ENCODE data around the gene AJM1. TPM values are rescaled to one million over a fixed set of nuclear protein-coding genes. Genes with fewer than 3 reads are reported as not detected.
"Not testable (repeated sequence)": the region's sequence is repeated elsewhere in the genome, so short reads cannot be mapped to it uniquely, and the experiment has no call there.

Gene AJM1
- total RNA-seq, 1 donor from 2014 or later, result 4.4 TPM

DNA sequence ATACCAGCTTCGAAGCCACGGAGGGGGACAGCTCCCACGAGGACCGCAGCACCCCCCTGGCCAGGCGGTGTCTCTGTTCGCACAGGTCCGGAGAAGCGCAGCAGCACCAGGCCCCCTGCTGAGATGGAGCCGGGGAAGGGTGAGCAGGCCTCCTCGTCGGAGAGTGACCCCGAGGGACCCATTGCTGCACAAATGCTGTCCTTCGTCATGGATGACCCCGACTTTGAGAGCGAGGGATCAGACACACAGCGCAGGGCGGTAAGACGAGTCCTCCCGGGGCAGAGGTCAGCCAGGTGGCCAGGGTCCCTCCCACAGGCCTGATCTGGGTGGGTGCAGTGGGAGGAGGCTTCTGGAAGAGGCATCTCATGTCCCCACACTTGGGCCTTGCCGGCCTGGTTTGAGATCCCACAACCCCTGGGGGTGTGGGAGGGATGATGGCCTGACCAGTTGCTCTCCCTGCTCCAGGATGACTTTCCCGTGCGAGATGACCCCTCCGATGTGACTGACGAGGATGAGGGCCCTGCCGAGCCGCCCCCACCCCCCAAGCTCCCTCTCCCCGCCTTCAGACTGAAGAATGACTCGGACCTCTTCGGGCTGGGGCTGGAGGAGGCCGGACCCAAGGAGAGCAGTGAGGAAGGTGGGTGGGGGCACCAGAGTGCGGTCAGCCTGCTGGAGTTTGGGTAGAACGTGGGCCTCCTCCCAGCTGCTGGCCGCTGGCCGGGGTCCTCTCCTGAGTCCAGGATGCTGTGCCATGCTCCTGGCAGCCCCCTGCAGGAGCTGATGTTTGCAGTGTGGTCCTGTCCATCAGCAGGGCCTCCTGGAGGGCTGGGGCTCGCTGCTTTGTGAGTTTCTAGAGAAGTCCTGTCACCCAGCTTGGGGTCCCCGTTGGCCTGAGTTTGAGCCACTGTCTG lies 2.8 kb upstream of the AJM1 start:
- Mint-ChIP-seq H3K9me3 (ENCODE audit: unreplicated experiment) (no peaks in the 10 kb centered on the region), H3K36me3 (ENCODE audit: unreplicated experiment) (peaks cover 6% of the 10 kb centered on the region), H3K4me3 (ENCODE audit: unreplicated experiment) (no peak overlapping the region), H3K4me1 (ENCODE audit: unreplicated experiment) (peaks cover 37% of the 10 kb centered on the region), H3K27ac (ENCODE audit: unreplicated experiment) (peak overlapping the region; percentile 85), H3K27me3 (ENCODE audit: unreplicated experiment) (no peaks in the 10 kb centered on the region)
- TF ChIP-seq, protein P1, sequence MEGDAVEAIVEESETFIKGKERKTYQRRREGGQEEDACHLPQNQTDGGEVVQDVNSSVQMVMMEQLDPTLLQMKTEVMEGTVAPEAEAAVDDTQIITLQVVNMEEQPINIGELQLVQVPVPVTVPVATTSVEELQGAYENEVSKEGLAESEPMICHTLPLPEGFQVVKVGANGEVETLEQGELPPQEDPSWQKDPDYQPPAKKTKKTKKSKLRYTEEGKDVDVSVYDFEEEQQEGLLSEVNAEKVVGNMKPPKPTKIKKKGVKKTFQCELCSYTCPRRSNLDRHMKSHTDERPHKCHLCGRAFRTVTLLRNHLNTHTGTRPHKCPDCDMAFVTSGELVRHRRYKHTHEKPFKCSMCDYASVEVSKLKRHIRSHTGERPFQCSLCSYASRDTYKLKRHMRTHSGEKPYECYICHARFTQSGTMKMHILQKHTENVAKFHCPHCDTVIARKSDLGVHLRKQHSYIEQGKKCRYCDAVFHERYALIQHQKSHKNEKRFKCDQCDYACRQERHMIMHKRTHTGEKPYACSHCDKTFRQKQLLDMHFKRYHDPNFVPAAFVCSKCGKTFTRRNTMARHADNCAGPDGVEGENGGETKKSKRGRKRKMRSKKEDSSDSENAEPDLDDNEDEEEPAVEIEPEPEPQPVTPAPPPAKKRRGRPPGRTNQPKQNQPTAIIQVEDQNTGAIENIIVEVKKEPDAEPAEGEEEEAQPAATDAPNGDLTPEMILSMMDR (IDR thresholded peaks at IDR 0.05), result no peak
- DNase-seq (ENCODE audit: extremely low spot score, unreplicated experiment), result no peak

DNA sequence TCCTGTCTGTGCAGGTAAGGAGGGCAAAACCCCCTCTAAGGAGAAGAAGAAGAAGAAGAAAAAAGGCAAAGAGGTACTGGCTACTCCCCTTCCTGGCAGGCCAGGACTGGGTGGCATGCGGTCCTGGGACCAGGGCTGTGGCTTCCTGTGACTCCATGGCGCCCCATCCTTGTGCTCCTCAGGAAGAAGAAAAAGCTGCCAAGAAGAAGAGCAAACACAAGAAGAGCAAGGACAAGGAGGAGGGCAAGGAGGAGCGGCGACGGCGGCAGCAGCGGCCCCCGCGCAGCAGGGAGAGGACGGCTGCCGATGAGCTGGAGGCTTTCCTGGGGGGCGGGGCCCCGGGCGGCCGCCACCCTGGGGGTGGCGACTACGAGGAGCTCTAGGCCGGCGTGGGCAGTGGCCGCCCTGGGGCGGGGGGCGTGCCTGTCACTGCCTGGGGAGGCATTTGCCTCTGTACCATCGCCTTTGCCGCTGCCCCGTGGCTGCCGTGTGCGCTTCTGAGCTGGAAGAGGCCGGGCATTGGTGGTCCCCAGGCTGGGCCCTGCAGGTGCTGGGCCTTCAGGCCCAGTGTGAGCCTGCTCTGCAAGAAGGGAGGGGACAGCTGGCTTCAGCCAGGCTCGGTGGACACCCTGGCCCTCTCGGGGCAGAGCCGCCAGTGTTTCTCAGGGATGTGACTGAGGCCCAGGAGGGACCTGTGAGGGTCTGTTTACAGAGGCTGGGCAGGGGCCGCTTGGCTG lies 2.0 kb upstream of the AJM1 start:
- H3K4me1 Mint-ChIP-seq (ENCODE audit: unreplicated experiment), result peaks cover 37% of the 10 kb centered on the region
- no peak overlapping the region for H3K4me3 Mint-ChIP-seq (ENCODE audit: unreplicated experiment)
- TF ChIP-seq, protein P1 (IDR thresholded peaks at IDR 0.05), result no peak
- no peaks in the 10 kb centered on the region for H3K27me3 Mint-ChIP-seq (ENCODE audit: unreplicated experiment)
- H3K36me3 Mint-ChIP-seq (ENCODE audit: unreplicated experiment), result peaks cover 6% of the 10 kb centered on the region
- H3K9me3 Mint-ChIP-seq (ENCODE audit: unreplicated experiment), result no peaks in the 10 kb centered on the region
- no peak for DNase-seq (ENCODE audit: extremely low spot score, unreplicated experiment)
- H3K27ac Mint-ChIP-seq (ENCODE audit: unreplicated experiment), result peak overlapping the region; percentile 85

GRCh38 chr9:136840877-136841645 lies 1.2 kb upstream of the AJM1 start:
- Mint-ChIP-seq H3K27me3 (ENCODE audit: unreplicated experiment) (no peaks in the 10 kb centered on the region), H3K4me1 (ENCODE audit: unreplicated experiment) (peaks cover 37% of the 10 kb centered on the region), H3K4me3 (ENCODE audit: unreplicated experiment) (peak overlapping the region; percentile 50), H3K36me3 (ENCODE audit: unreplicated experiment) (peaks cover 6% of the 10 kb centered on the region), H3K9me3 (ENCODE audit: unreplicated experiment) (no peaks in the 10 kb centered on the region), H3K27ac (ENCODE audit: unreplicated experiment) (peak overlapping the region; percentile 81)
- TF ChIP-seq, protein P1 (IDR thresholded peaks at IDR 0.05), result no peak
- DNase-seq (ENCODE audit: extremely low spot score, unreplicated experiment), result no peak

DNA sequence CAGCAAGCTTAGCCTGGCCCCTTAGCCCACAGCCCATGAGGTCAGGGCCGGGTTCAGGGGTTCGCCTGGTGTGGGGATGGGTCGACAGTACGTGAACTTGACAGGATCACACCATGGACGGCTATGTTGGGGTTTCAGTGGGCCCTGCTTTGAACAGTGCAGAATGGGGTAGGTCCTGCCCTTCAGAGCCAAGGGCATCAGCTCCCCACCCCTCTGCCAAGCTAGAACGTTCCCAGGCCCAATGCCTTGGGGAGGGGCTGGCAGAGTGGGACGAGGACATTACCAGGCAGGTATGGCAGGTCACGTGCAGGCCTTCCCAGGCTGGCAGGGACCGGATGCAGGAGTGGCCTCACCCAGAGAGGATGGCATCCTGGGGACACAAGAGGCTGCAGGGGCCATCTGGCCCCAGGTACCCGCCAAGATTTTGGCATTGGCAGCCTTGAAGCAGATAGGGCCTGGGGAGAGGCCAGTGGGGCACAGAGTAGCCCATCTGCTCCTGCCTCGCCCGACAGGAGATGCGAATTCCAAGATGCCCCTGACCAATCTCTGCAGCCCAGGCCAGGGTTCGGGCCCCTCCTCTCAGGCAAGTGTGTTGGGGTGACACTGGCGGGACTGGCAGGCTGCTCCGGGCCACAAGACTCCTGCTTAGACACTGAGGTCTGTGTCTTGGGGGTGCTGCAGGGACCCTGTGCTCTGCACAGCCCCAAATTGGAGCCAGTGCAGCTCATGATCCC lies 465 bp upstream of the AJM1 start:
- peak overlapping the region; percentile 76 for H3K4me3 Mint-ChIP-seq (ENCODE audit: unreplicated experiment)
- H3K27ac Mint-ChIP-seq (ENCODE audit: unreplicated experiment), result peak overlapping the region; percentile 81
- peaks cover 41% of the 10 kb centered on the region for H3K4me1 Mint-ChIP-seq (ENCODE audit: unreplicated experiment)
- DNase-seq (ENCODE audit: extremely low spot score, unreplicated experiment); H3K9me3 Mint-ChIP-seq (ENCODE audit: unreplicated experiment); H3K27me3 Mint-ChIP-seq (ENCODE audit: unreplicated experiment); H3K36me3 Mint-ChIP-seq (ENCODE audit: unreplicated experiment): not testable (repeated sequence)

GRCh38 chr9:136843159-136843800 lies 1.0 kb downstream of the AJM1 start:
- not testable (repeated sequence) for H3K36me3 Mint-ChIP-seq (ENCODE audit: unreplicated experiment); H3K9me3 Mint-ChIP-seq (ENCODE audit: unreplicated experiment); H3K27ac Mint-ChIP-seq (ENCODE audit: unreplicated experiment); H3K27me3 Mint-ChIP-seq (ENCODE audit: unreplicated experiment); DNase-seq (ENCODE audit: extremely low spot score, unreplicated experiment)
- peak overlapping the region; percentile 40 for H3K4me3 Mint-ChIP-seq (ENCODE audit: unreplicated experiment)
- H3K4me1 Mint-ChIP-seq (ENCODE audit: unreplicated experiment), result peaks cover 44% of the 10 kb centered on the region

Data from osteocyte (in vitro differentiated cells).